ENCODE results near the gene ST3GAL4. TPM values are rescaled to one million over a fixed set of nuclear protein-coding genes. Genes with fewer than 3 reads are reported as not detected.
A peak's percentile ranks its signal among the peaks of the same experiment; 100 is the strongest.
"Not testable (repeated sequence)": the region's sequence is repeated elsewhere in the genome, so short reads cannot be mapped to it uniquely, and the experiment has no call there.

ST3GAL4 gene
- total and polyA plus RNA-seq, 7 donors: 43.1 to 336 (median 69.2) TPM

- H3K27ac ChIP-seq: no peak overlapping the region
- intact Hi-C loops (cut with DNase I): no loop called here
- no peaks in the 10 kb centered on the region for H3K36me3 ChIP-seq
- no peak for TF ChIP-seq POLR2AphosphoS5 (IDR thresholded peaks at IDR 0.05)
- no peak for TF ChIP-seq CTCF (IDR thresholded peaks at IDR 0.05)
- no peak for TF ChIP-seq EP300 (IDR thresholded peaks at IDR 0.05)
- no peak for TF ChIP-seq POLR2A (IDR thresholded peaks at IDR 0.05)
- H3K9me3 ChIP-seq: no peaks in the 10 kb centered on the region
- WGBS, 2 donors: 53 to 74% methylated on average over 9 of the region's 9 CpGs
- peaks cover 0 to 15% (median 10%) of the 10 kb centered on the region in 4 donors for H3K4me1 ChIP-seq
- H3K4me3 ChIP-seq: no peak overlapping the region
- no peak for DNase-seq
- H3K27me3 ChIP-seq: no peaks in the 10 kb centered on the region
Measured at GRCh38 chr11:126384449-126385070, 29.1 kb downstream of the ST3GAL4 start.

GRCh38 chr11:126385991-126386728 is 30.7 kb downstream of the ST3GAL4 start:
- DNase-seq: no peak
- Histone ChIP-seq H3K27ac (peak overlapping the region in 2 of 4 donors; percentile 12 to 52), H3K36me3 (no peaks in the 10 kb centered on the region), H3K4me3 (no peak overlapping the region), H3K4me1 (peaks cover 0 to 13% (median 10%) of the 10 kb centered on the region in 4 donors), H3K27me3 (no peaks in the 10 kb centered on the region), H3K9me3 (no peaks in the 10 kb centered on the region)
- intact Hi-C loops (cut with DNase I): no loop called here
- WGBS, 2 donors: 66 to 70% methylated on average over 8 of the region's 8 CpGs
- TF ChIP-seq POLR2A (IDR thresholded peaks at IDR 0.05): no peak
- no peak for TF ChIP-seq CTCF (IDR thresholded peaks at IDR 0.05)
- TF ChIP-seq POLR2AphosphoS5 (IDR thresholded peaks at IDR 0.05): no peak
- TF ChIP-seq EP300 (IDR thresholded peaks at IDR 0.05): no peak

- H3K27ac ChIP-seq; H3K36me3 ChIP-seq; H3K9me3 ChIP-seq; H3K4me3 ChIP-seq; intact Hi-C loops (cut with DNase I); DNase-seq; H3K27me3 ChIP-seq: not testable (repeated sequence)
- 8 to 15% methylated on average over 5 of the region's 5 CpGs for WGBS, 2 donors
- peaks cover 0 to 18% (median 15%) of the 10 kb centered on the region in 4 donors for H3K4me1 ChIP-seq
Measured at GRCh38 chr11:126386729-126387071, 31.2 kb downstream of the ST3GAL4 start.

GRCh38 chr11:126387857-126388256 is 32.4 kb downstream of the ST3GAL4 start:
- H3K4me1 ChIP-seq: peaks cover 0 to 28% (median 24%) of the 10 kb centered on the region in 4 donors
- no peak for TF ChIP-seq CTCF (IDR thresholded peaks at IDR 0.05)
- no peak for TF ChIP-seq EP300 (IDR thresholded peaks at IDR 0.05)
- no peak for TF ChIP-seq POLR2A (IDR thresholded peaks at IDR 0.05)
- TF ChIP-seq POLR2AphosphoS5 (IDR thresholded peaks at IDR 0.05): no peak
- H3K27ac ChIP-seq: no peak overlapping the region
- no peak overlapping the region for H3K4me3 ChIP-seq
- no peaks in the 10 kb centered on the region for H3K9me3 ChIP-seq
- WGBS, 2 donors: 86 to 88% methylated on average over 5 of the region's 5 CpGs
- intact Hi-C loops (cut with DNase I): no loop called here
- no peaks in the 10 kb centered on the region for H3K27me3 ChIP-seq
- DNase-seq: no peak
- H3K36me3 ChIP-seq: no peaks in the 10 kb centered on the region

- Histone ChIP-seq H3K9me3 (no peaks in the 10 kb centered on the region), H3K36me3 (no peaks in the 10 kb centered on the region), H3K27ac (no peak overlapping the region), H3K4me3 (no peak overlapping the region), H3K4me1 (peaks cover 0 to 36% (median 31%) of the 10 kb centered on the region in 4 donors), H3K27me3 (no peaks in the 10 kb centered on the region)
- no peak for DNase-seq
- TF ChIP-seq CTCF (IDR thresholded peaks at IDR 0.05): no peak
- no peak for TF ChIP-seq POLR2AphosphoS5 (IDR thresholded peaks at IDR 0.05)
- TF ChIP-seq POLR2A (IDR thresholded peaks at IDR 0.05): no peak
- no peak for TF ChIP-seq EP300 (IDR thresholded peaks at IDR 0.05)
- intact Hi-C loops (cut with DNase I): no loop called here
- 44 to 68% methylated on average over 5 of the region's 5 CpGs for WGBS, 2 donors
Measured at GRCh38 chr11:126390272-126390867, 34.9 kb downstream of the ST3GAL4 start.

All from sigmoid colon (tissue), 7 donors.